T-helper 1 cell (primary cell): ENCODE measurements around the gene ZDHHC1.
A peak's percentile ranks its signal among the peaks of the same experiment; 100 is the strongest.

ENCODE experiments used
- DNase-seq, 5 donors: peaks; one replicate each; pipeline ENCODE4 v3.0.0-alpha.2; 2012 to 2020

Gene ZDHHC1

DNA sequence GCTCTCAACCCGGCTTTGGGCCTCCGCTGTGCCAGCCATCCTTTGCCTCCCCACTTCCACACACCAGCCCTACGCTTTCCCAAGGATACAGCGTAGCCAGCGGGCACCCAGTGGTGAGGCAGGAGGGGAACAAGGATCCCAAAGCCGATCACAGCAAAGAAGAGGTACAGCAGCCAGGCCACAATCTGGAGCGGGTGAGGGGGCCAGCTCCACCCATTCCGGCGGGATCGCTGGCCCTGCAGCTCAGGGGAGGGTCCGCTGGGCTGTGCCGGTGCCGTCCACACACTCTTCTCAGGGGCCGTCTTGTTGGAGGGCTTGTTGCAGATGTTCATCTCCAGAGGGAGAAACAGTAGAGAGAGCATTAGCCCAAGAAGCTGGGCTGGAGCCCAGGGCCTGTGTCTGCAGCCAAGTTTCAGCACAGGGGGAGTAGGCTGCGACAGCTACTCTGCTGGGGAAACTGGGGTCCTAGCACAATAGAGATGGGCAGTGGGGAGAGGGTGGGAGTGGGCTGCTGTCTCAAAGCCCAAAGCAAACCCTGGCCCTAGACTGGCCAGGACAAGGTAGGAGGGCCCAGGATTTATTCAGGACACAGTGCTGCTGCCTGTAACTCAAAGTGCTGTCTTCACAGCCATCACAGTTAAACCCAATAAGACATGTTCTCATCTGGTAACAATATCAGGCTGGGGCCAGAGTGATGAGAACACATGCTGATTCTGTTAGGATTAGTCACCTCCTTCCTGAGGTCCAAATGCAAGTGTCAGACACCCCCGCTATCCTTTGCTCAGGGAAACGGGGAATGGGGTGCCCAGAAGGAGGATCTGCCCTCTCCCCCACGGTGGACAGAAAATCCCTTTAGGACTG is 9.9 kb downstream of the ZDHHC1 start:
- DNase-seq, result no peak

DNA sequence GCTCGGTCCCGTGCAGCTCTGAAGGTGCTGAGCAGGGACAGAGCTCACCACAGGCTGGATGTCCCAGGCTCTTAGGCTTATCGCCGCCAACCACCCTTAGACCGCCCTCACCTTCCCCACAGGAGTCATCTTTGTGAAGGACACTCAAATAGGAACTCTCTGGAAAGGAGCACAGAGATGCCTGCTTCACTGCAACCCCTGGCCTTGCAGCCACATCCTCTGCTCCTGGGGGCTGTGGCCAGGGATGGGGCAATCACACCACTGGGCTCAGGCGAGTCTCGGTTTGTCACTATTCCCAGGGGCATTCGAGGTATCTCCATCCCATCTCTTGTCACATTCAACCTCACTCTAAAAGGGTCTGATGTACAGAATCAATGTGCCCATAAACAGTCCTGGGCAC is 10.9 kb downstream of the ZDHHC1 start:
- no peak for DNase-seq

DNA sequence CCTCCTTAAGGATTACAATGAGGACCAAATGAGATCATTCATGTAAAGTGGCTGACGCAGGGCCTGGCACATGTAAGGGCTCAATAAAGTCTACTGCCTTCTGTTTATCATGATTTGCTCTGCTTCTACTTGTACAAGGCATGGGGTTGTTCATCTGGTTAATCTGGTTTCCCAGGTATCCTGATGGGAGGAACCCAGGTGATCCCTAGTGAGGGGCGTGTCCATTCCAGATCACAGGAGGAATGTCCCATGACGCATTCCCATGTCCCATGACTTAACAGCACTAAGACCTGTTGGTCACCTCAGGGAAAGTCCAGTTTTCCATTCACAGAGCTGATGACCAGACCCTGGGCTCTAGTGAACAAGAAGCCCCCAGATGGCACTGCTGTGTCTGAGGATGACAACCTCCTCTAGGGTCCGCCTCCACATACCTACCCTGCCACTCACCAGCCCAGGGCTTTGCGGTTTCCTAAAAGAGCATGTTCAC is 11.5 kb downstream of the ZDHHC1 start:
- DNase-seq, result no peak

DNA sequence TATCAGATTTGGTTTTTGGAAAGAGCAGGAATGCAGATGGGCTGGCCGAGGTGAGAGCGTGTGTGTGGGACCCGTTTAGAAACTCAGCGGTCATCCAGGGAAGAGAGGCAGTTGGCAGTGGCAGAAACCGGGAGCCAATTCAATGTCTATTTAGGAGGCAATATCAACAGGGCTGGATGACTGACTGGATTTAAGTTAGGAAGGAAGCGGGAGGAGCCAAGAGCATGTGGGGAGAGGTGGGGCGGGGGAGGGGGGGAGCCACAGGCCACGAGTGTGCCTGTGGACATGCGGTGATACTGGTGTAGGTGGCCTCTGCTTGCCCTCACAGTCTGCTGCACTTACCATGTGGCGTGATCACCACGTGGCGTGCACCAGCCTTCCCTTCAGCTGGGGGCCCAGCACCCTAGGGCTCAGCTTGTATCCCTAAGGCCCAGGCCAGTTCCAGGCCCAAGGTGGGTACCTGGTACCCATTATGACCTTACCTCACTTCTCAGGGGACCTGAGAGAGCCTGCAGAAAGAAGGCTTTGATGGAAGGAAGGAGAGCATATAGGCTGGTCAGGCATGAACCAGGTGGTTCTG is 12.2 kb downstream of the ZDHHC1 start:
- no peak for DNase-seq

DNA sequence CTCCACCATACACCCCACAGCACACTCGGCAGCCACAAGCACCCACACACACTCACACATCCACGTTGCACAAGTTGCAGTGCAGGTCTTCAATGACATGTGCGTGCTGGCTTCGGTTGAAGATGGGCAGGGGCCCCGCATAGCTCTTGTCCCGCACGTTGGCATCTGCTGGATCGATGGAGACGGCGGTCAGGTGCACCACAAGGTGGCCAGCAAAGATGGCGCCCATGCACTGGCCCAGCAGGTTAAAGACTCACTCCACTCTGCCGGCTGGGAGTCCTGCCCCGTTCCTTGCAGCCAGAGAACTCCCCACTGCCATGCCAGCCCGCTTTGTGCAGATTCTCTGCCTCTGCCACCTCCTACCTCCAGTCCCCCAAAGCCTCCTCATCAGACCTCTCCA is 15.4 kb downstream of the ZDHHC1 start:
- no peak for DNase-seq

DNA sequence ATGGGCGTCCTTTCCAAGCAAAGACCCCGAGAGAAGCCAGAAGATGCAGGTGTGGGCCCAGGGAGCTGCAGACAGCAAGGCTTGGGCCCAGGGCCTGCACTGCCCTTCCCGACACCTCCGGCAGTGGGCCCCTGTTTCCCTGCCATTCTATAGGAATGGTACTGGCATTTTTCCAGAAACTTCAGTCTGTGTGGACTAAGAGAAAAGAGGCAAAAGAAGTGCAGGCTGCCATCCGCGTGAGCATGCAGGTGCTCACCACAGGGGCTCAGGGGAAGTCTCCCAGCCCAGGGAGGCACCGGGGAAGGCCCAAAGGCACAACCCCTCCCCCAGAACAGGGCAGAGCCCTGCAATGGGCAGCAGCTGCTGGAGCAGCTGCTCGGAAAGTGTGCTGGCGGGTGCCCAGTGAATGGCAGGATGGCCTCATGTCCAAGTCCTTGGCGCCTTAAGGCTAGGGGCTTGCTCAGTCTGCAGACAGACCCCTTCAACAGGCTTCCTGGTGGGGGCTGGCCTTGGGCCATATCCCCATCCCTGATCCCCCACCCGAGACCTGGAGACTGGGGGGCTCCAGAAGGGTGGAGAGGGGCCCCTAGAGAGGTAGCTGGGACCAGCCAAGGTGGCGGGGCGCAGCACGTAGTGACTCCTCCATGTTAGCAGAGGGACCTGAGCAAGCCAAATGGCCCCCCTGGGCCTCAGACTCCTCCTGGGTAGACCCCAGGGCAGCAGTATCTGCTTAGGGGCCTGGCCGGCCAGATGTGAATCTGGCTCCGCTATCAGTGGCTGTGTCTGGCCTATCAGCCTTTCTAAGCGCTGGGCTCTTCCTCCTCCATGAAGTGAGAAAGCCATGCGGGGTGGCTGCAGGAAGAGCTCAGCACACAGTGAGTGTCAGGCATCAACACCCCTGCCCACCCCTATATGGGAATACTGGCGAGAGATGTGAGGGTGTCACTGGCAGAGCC is 16.2 kb downstream of the ZDHHC1 start:
- no peak for DNase-seq

DNA sequence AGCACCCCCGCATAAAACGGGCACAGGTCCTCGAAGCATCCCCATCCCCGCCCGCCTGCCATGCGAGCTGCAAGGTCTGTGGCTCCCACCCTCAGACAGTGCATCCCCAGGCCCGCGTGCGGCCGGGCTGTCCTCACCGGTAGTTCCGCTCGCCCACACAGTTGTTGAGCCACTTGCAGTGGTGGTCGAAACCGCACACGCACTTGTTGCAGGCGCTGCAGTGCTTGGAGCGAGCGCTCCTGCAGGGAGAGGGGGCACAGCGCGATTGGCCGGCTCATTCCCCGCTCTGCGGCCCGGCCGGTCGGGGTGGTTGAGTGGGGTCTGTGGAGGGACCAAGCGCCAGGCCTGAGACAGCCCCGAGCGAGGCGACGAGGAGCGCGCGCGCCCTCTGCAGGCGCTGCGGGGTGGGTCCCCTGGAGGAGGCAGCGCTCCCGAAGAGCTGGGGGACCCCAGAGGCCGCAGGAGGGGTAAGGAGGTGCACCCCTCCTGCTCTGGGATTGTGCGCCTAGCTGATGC is 17.0 kb downstream of the ZDHHC1 start:
- DNase-seq, result peak in 3 of 5 donors; percentile 13 to 33 (median 29)

DNA sequence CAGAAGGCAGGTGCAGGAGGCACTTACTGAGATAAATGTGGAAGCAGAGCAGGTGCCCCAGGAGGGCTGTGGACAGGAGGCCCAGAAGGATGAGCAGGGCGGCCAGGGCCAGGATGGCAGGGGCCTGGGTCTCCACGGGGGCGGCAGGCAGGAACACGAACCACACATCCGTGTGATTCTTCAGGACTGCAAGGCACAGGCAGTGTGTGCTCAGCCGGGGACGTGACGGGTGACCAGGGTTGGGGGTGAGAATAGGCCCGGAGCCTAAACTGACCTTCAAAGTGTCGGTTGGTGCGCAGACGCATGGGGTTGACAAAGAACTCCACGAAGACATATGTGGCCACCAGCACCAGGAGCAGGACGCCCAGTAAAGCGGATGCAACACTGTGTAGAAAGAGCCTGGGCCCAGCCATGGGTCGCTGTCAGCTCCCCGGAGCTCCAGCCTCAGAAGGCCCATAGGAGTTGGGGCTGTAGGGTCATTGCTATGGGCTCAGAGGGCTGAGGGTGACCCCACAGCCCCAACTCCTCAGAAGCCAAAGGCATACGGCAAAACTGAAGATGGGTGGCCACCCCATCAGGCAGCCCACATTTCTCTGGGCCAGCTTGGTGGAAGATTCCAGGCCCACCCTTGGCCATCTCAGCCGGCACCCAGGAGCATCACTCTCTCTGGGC is 17.6 kb downstream of the ZDHHC1 start:
- DNase-seq, result no peak

DNA sequence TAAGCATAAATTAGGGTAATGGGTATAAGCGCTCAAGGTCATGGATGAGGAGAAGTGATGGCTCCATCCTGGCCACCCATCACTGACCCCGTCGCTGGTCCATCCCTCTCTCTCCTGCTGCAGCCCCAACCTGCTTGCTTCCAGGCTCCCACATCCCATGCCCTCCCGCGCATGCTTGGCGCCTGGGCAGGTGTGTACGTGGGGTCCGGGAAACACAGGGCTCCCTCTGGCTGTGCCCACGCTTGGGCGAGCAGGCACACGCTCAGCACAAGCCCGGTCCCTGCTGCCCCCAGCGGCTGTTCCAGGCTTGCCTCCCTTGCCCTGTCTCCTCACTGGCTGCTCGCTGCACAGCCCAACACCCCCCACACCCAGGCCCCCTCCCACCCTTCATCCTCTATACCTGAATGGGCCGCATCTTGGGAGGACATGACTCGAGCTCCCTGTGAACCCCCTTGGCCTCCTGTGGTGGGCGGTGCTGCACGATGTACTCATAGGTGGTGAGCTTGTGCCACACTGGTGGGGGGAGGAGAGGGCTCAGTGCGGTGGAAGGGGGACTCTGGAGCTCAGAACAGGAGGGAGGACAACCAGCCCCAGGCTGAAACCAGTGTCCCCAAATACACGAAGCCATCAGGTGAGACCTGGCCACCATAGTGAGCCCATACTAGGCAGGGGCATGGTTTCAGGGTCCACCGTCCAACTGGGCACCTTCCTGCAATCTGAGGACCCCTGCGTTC is 18.3 kb downstream of the ZDHHC1 start:
- DNase-seq, result no peak

DNA sequence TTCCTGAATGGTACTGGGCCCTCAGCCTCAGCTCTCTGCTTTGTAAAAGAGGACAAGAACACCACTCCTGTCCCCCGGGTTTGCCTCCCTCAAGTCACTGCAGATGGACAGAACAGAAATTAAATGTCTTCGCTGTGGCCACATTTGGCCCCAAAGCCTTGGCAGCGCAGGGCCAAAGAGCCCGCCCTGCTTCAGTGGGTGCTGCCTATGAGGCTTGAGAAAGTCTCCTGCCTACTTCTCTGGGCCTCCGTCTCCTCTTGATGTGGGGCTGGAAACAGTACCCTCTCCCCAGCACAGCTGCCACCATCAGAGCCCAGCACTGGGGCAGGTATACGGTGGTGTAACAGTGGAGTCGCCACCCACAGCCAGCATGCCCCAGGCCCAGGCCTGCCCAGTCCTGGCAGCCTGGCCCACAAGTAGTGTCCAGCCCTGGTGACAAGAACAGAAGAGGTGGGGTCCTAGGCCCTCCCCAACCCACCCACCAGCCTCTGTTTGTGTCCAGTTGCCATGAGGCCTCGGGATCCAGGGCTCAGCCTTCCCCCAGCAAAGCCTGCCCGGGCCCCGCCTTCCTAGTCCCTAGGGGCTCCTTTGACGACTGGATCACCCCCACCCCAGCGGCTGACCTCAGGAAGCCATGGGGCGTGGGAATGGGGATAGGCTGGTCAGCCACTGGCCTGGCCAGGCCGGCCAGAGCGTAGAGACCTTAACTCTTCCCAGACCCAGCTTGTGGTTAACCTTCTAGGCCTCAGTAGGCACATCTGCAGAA is 19.1 kb downstream of the ZDHHC1 start:
- DNase-seq, result no peak

DNA sequence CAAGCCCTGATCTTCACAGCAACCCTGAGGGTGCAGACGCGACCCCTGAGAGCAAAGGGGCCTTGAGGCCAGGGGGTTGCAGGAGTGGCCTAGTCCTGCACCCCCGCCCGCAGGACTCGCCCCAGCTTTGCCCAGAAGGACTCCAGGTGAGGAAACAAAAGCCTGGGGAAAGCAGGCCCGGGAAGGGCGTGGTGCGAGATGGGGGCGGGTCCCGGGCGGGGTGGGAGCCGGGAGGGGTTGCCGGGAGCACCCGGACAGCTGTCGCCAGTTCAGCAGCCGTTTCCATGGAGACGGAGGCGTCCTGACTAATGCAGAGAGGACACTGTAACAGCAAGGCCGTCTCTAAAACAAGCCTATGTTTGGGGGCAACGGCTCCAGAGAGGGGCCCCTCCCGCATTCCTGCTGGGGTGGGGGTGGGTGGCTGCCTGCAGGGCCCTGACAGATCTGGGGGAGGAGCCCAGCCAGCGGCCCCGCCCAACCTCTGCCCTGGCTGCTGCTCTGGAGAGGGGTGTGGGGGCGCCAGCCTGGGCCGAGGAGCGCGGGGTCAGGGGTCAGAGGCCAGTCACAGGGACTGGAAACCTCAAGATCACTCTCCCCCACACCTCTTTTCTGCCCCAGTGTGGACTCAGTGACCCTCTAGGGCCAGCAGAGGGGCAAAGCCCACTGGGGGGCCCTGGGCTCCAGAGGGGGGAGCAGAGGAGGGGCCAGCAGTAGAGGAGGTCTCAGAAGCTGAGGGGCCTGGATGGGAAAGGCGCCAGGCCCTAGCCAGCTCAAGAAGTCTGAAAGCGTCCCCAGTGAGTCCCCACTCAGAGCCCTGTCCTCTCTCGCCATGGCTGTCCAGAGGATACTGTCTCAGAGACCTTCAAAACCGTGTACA is 19.9 kb downstream of the ZDHHC1 start:
- DNase-seq, result no peak

DNA sequence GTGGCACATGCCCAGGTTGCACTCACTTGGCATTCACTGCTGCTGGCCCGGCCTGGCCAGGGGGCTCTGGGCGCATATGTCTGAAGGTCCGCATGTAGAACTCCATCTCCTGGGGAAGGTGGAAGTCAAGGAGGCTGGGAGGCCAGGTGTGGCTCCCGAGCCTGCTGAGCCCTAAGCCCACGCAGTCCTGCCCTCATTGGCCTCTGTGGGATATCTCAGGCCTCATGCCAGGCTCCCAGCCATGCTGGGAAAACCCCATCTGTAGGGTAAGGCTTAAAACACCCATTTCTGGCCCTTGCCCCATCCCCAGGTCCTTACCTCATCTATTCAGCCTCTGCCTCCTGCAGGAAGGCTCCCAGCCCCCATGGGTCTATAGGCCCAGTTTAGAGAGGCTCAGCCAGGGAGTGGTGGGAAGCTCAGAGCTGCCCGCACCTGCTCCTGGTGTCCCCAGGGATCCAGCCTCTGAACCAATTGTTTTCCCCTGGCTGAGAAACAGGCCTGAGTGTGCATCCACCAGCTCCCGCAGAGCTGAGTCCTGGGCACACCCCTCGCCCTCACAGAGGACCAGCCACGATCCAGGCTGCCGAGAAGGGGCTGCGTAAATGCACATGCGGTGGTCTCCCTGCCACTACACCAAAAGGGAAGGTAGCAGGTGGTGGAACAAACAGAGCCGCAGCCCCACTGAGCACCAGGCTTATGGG is 20.7 kb downstream of the ZDHHC1 start:
- DNase-seq, result no peak

DNA sequence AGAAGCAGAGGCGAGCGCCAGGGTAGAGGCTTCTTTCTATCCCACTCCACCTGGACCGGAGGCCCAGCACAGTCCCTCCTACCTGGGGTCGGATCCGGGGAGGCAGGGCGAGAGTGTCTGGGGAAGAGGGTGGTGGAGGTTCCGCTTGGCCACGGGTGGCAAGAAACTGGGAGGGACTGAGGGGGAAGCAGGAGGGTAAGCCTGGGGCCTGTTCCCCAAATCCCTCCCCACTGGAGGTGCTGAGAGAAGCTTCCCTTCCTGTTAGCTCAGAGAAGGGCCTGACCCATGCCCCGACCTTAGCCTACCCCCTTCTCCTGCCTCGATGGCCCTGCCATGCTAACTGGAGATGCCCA is 21.2 kb downstream of the ZDHHC1 start:
- DNase-seq, result no peak

DNA sequence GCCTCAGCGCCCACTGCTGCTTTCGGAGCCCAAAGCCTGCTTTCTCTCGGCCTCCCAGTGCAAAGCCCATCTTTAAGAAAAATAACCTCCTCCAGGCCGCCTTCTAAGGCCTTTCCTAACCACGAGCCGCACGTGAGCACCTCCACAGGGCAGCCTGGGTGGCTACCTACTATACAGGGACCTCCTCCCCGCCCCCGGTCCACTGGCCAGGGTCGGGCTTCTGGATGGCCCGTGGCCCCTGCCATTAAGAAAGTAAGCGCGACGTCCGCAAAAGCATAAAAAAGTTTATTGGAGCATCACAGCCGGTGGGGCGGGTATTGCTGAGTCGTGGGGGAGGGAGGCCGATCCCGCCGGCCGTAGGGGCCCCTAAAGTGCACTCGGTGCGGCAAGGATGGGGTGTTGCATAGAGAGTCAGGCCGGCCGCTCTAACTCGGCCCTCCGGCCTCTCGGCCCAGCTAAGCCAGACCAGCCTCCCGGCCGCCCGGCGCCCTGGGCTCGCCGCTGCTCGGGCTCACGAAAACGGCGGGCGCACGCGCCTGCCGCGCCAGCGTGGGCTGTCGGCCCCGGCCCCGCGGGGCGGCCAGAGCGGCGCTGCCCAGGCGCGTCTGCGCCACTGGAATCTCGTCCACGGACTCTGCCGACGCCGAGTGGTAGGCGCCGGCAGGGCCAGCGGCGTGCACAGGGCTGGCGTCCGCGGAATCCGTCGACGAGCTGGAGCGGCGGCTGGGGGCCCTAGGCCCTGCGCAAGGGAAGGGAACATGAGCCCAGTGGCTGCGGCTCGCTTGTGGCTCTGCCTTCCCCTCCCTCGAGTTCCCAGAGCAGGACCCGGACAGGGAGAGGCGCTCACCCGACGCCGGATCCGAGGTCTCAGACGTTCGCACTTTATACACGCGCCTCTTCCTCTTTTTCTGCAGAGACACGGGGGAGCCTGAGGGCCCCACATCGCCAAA is 21.8 kb downstream of the ZDHHC1 start:
- DNase-seq, result no peak

DNA sequence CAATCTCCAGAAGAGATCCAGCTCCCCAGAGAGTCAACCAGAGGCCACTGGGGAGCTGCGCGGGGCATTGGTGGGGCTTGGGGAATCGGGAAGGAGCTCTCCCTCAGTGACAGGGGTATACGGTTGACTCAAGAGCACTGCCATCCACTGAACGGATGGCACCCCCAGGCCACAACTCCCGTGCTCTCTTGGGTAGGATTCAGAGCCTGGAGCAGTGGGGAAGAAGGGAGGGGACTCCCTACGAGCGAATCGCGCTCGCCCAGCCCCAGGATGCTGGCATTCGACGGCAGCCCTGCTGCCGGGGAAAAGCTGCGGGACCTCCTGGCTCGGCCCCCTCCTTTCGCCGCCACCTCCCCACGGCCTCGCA is 22.5 kb downstream of the ZDHHC1 start:
- DNase-seq, result no peak

DNA sequence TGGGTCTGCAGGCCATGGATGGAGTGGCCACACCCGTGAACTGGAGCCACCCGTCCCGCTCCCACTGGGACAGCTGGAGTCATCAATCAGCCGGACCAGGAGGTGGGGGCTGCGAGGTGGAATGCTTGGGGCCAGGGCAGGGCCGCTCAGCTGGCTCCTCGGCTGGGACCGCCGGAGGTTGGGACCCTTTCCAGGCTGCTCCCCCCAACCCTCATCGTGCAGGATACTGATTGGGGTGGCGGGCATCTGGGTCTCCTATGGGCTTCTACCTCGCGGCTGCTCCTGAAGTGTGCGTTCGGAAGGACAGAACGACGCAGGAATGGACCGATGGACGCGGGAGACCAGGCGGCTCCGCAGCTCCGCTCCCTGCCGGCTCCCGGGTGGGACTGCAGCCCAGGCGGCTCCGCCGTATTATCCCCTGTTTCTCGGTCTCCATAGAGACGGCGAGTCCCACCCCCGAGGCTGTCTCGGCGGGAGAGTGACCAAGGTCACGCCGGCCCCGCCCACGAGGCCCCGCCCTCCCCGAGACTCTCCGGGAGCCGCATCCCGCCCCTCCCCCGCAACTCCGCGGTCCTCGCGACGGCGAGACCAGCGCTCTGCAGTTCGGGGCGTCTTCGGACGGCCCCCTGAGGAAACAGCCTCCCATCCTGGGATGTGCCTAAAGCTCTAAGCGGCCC is 23.0 kb downstream of the ZDHHC1 start, which contains the start of gene TPPP3:
Gene TPPP3 (minus strand): TSS at position 388 of the 677 bp plus-strand sequence. CDS start 2,387 bp downstream, outside the sequence.
- DNase-seq, result peak in 3 of 5 donors; percentile 15 to 25 (median 23)
